ENCODE measurements around the gene SLC16A7.
"Not testable (repeated sequence)": the region's sequence is repeated elsewhere in the genome, so short reads cannot be mapped to it uniquely, and the experiment has no call there.

Gene SLC16A7

GRCh38 chr12:59595883-59596540, at the start of gene SLC16A7:
SLC16A7 (plus strand) TSS chr12:59596029; CDS start chr12:59704802, 108,773 bp downstream.
- peak; percentile 80 to 81 for DNase-seq (ENCODE audit: extremely low read depth in 1 of 2, low read depth in 1 of 2)

GRCh38 chr12:59548930-59549329, 46.9 kb upstream of the SLC16A7 start:
- no peak for DNase-seq (ENCODE audit: extremely low read depth in 1 of 2, low read depth in 1 of 2)

GRCh38 chr12:59559696-59560095, 36.1 kb upstream of the SLC16A7 start:
- DNase-seq (ENCODE audit: extremely low read depth in 1 of 2, low read depth in 1 of 2) = no peak

GRCh38 chr12:59570145-59570544, 25.7 kb upstream of the SLC16A7 start:
- DNase-seq (ENCODE audit: extremely low read depth in 1 of 2, low read depth in 1 of 2) = no peak

- no peak for DNase-seq (ENCODE audit: extremely low read depth in 1 of 2, low read depth in 1 of 2)
Observed at GRCh38 chr12:59574406-59574805, 21.4 kb upstream of the SLC16A7 start.

- DNase-seq (ENCODE audit: extremely low read depth in 1 of 2, low read depth in 1 of 2) = no peak
Observed at GRCh38 chr12:59575826-59576225, 20.0 kb upstream of the SLC16A7 start.

GRCh38 chr12:59578254-59578653, 17.6 kb upstream of the SLC16A7 start:
- no peak for DNase-seq (ENCODE audit: extremely low read depth in 1 of 2, low read depth in 1 of 2)

GRCh38 chr12:59579631-59580030, 16.2 kb upstream of the SLC16A7 start:
- DNase-seq (ENCODE audit: extremely low read depth in 1 of 2, low read depth in 1 of 2) = no peak

GRCh38 chr12:59580050-59580449, 15.8 kb upstream of the SLC16A7 start:
- no peak for DNase-seq (ENCODE audit: extremely low read depth in 1 of 2, low read depth in 1 of 2)

- no peak for DNase-seq (ENCODE audit: extremely low read depth in 1 of 2, low read depth in 1 of 2)
Observed at GRCh38 chr12:59583003-59583712, 12.7 kb upstream of the SLC16A7 start.

GRCh38 chr12:59587710-59588109, 8.1 kb upstream of the SLC16A7 start:
- DNase-seq (ENCODE audit: extremely low read depth in 1 of 2, low read depth in 1 of 2) = no peak

- DNase-seq (ENCODE audit: extremely low read depth in 1 of 2, low read depth in 1 of 2) = no peak
Observed at GRCh38 chr12:59593761-59594160, 2.1 kb upstream of the SLC16A7 start.

- no peak for DNase-seq (ENCODE audit: extremely low read depth in 1 of 2, low read depth in 1 of 2)
Observed at GRCh38 chr12:59594943-59595500, 807 bp upstream of the SLC16A7 start.

GRCh38 chr12:59595565-59595882, 305 bp upstream of the SLC16A7 start:
- DNase-seq (ENCODE audit: extremely low read depth in 1 of 2, low read depth in 1 of 2) = no peak

- DNase-seq (ENCODE audit: extremely low read depth in 1 of 2, low read depth in 1 of 2) = peak; percentile 39 to 74
Observed at GRCh38 chr12:59597385-59597781, 1.6 kb downstream of the SLC16A7 start.

GRCh38 chr12:59600171-59600570, 4.3 kb downstream of the SLC16A7 start:
- no peak for DNase-seq (ENCODE audit: extremely low read depth in 1 of 2, low read depth in 1 of 2)

GRCh38 chr12:59603754-59604153, 7.9 kb downstream of the SLC16A7 start:
- DNase-seq (ENCODE audit: extremely low read depth in 1 of 2, low read depth in 1 of 2) = no peak

- DNase-seq (ENCODE audit: extremely low read depth in 1 of 2, low read depth in 1 of 2) = not testable (repeated sequence)
Observed at GRCh38 chr12:59612823-59613434, 17.1 kb downstream of the SLC16A7 start.

GRCh38 chr12:59615392-59616165, 19.8 kb downstream of the SLC16A7 start:
- DNase-seq (ENCODE audit: extremely low read depth in 1 of 2, low read depth in 1 of 2) = no peak

- DNase-seq (ENCODE audit: extremely low read depth in 1 of 2, low read depth in 1 of 2) = no peak
Observed at GRCh38 chr12:59619461-59620240, 23.8 kb downstream of the SLC16A7 start.
